Kidney capillary endothelial cell (primary cell): ENCODE measurements around the gene EDEM2.
"Not testable (repeated sequence)": the region's sequence is repeated elsewhere in the genome, so short reads cannot be mapped to it uniquely, and the experiment has no call there.

ENCODE experiments used
- DNase-seq: peaks from one replicate; pipeline ENCODE4 v3.0.0-alpha.2; 2018; ENCODE audit warnings: low spot score

Gene EDEM2

GRCh38 chr20:35146920-35147574 is at the start of gene EDEM2:
Gene EDEM2, minus strand, starts transcription at chr20:35147336. Its CDS starts 78 bp downstream, at chr20:35147258.
- peak; percentile 95 for DNase-seq

- no peak for DNase-seq
Observed at GRCh38 chr20:35196313-35196712, 49.2 kb upstream of the EDEM2 start.

GRCh38 chr20:35193031-35193791 is 46.1 kb upstream of the EDEM2 start:
- not testable (repeated sequence) for DNase-seq

DNA sequence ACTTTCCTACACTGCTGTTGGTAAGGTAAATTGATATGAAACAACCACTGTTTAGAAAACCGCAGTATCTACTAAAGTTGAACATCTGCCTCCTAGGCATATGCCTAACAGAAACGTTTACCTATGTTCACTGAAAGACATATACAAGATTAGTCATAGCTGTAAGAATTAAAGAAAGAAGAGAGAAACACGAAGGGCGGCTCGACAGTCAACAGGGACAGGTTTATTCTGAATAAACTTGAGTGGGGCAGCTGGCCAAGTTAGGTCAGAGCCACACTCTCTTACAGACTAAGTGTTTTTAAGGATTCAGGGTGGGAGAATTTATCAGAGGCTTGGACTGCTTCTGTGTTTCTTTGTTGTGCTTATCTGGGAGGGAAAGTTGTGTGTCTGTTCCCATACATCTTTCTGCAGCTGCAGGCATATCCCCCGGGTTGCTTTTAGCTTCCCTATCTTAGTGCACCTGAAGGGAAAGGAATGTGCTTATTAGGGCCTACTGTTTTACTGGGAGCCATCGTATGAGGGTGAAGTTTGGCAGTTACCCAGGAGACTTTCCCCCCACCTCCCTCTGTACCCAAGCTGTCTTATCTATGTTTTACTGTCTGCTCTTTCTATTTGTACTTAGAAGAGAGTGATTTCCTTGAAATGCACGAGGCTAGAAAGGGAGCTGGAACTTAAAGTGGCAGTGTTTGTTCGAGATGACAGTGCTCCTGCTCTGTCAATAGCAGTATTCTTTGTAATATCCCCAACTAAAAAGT is 45.2 kb upstream of the EDEM2 start:
- DNase-seq = no peak

GRCh38 chr20:35191419-35192117 is 44.4 kb upstream of the EDEM2 start:
- no peak for DNase-seq

- DNase-seq = no peak
Observed at GRCh38 chr20:35190556-35190955, 43.4 kb upstream of the EDEM2 start.

DNA sequence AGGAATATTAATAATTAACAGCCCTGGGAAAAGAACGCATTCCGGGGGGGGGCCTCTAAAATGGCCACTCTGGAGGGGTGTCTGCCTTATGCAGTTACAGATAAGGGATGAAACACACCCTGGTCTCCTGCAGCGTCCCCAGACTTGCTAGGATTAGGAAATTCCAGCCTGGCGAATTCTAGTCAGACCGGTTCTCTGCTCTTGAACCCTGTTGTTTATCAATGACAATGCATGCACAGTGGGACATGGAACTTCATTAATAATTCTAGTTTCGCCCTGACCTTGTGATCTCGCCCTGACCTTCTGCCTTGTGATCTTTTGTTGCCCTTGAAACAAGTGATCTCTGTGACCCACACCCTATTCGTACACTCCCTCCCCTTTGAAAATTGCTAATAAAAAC is 42.1 kb upstream of the EDEM2 start:
- DNase-seq = not testable (repeated sequence)

DNA sequence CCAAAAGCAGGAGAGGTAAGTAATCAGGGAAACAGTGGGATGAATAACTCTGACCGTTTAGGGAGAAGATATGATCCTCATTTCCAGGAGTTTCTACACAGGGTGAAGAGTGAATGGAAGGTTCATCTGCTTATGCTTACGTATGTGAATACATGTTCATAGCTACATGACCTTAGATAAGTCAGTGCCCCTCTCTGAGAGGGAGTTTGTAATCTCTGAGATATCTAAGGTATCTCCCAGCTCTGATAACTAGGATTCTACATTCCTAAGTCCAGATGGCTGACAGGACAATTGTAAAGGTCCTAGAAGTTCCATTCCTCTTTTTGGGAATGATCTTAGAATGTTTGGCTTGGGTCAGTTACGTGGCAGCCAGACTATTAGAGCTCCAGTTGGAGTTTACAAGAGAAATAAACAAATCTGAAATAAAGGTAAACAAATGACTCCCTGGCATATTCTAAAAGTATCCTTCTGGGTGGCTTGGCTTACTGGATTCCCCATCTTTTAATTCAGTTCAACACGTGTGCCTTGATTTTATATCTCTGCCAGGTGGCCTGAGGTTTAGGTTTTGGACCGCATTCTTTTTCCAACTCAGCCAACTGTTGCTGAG is 40.6 kb upstream of the EDEM2 start:
- DNase-seq = no peak

- not testable (repeated sequence) for DNase-seq
Observed at GRCh38 chr20:35186691-35187289, 39.7 kb upstream of the EDEM2 start.

DNA sequence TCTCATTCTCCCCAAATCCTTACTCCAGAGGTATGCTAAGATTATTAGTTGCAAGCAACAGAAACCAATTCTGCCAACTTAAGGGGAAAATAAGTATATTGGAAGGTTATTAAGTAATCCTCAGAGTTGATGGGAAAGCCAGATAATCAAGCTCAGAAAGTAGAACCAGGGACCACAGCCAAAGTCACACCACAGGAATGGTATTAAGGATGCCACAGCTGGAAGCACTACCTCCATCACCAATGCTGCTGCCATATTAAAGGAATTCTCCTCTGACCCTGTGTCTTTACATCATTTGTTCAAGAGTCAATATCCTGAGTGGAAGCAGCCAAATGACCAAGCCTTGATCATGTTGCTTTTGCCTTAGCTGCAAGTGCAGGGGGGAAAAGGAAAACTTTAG is 34.6 kb upstream of the EDEM2 start:
- no peak for DNase-seq

GRCh38 chr20:35180266-35180665 is 33.1 kb upstream of the EDEM2 start:
- no peak for DNase-seq

GRCh38 chr20:35179292-35180212 is 32.4 kb upstream of the EDEM2 start:
- DNase-seq = no peak

GRCh38 chr20:35176132-35176531 is 29.0 kb upstream of the EDEM2 start:
- DNase-seq = no peak

DNA sequence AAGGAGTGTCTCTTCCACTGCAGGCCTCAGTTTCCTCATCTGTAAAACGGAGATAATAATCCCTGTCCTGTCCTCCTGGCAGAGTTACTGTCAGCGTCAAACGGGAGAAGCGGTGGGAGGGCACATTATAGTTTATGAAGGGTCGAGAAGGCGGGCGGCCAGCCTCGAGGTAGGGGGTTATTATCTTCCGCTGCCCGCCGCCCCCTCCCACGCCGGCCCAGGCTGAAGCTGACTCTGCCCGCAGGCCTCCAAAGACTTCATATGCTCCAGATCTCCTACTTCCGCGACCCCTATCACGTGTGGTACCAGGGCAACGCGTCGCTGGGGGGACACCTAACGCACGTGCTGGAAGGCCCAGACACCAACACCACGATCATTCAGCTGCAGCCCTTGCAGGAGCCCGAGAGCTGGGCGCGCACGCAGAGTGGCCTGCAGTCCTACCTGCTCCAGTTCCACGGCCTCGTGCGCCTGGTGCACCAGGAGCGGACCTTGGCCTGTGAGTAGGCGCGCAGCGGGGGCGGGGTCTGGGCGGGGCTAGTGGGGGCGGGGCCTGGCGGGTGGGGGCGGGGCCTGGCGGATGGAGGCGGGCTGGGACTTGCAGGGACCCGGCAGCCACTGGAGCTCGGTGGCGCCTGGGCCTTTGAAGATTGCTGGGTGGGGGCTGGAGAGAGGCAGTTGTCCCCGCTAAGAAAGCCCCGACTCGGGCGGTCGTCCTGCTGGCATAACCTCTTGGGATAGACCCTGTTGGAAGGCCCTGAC is 27.5 kb upstream of the EDEM2 start:
- no peak for DNase-seq

GRCh38 chr20:35173576-35174192 is 26.5 kb upstream of the EDEM2 start:
- DNase-seq = peak; percentile 23

- no peak for DNase-seq
Observed at GRCh38 chr20:35172434-35172806, 25.3 kb upstream of the EDEM2 start.

- DNase-seq = peak; percentile 89
Observed at GRCh38 chr20:35171753-35172433, 24.8 kb upstream of the EDEM2 start, which contains the start of gene PROCR. Gene PROCR, plus strand, starts transcription at chr20:35172072. Its CDS starts 83 bp downstream, at chr20:35172155.

- DNase-seq = no peak
Observed at GRCh38 chr20:35171438-35171752, 24.3 kb upstream of the EDEM2 start.
